IMR-90 (cell line): ENCODE measurements around the gene HKDC1. TPM values are rescaled to one million over a fixed set of nuclear protein-coding genes. Genes with fewer than 3 reads are reported as not detected.

Source experiments
- ATAC-seq: fragments of 200-7000 bp; cut with Tn5 transposase; 2 replicates; pipeline ENCODE4 v1.9.1; 2020; ENCODE audit warnings: low read depth, mild to moderate bottlenecking, moderate library complexity
- BruUV-seq: library from RNA; stranded (reverse); fragments of 400-500 nt; replicated peaks from 2 replicates; lab custom pipeline; 2021; lab: Mats Ljungman, UMichigan
- CTCF ChIA-PET: fragments of 300-600 bp; formaldehyde crosslinking; extraction: SDS; loops from one replicate; lab custom pipeline; 2021; ENCODE audit warnings: antibody characterized with exemption; lab: Yijun Ruan, JAX
- POLR2A ChIA-PET: fragments of 300-600 bp; sonication (Branson Sonifier 250); formaldehyde crosslinking; loops from one replicate; lab custom pipeline; 2022; ENCODE audit warnings: antibody characterized with exemption; ENCODE audit not compliant: unreplicated experiment; lab: Charles Lee
- DNase-seq: peaks from one replicate; pipeline ENCODE4 v3.0.0; 2013
- H2AFZ ChIP-seq: replicated peaks from 2 replicates; pipeline ENCODE3; 2013; ENCODE audit warnings: low read length, mild to moderate bottlenecking; ENCODE audit not compliant: poor library complexity
- H2AK5ac ChIP-seq: 2 replicates; pipeline ENCODE4 v1.6.1; 2013; ENCODE audit warnings: low read depth, low read length, inconsistent platforms
- H2AK9ac ChIP-seq: replicated peaks from 2 replicates; pipeline ENCODE3; 2013; ENCODE audit warnings: mild to moderate bottlenecking, low read depth, low read length, moderate library complexity; ENCODE audit not compliant: poor library complexity
- H2BK120ac ChIP-seq: 2 replicates; pipeline ENCODE4 v1.6.1; 2013; ENCODE audit warnings: low read depth, low read length, inconsistent platforms
- H2BK15ac ChIP-seq: 3 replicates; pipeline ENCODE4 v1.6.1; 2013; ENCODE audit warnings: low read depth, low read length, inconsistent platforms
- H2BK20ac ChIP-seq: 2 replicates; pipeline ENCODE4 v1.6.1; 2013; ENCODE audit warnings: low read depth, mild to moderate bottlenecking, inconsistent platforms, low read length, moderate library complexity
- H2BK5ac ChIP-seq: 2 replicates; pipeline ENCODE4 v1.6.1; 2013; ENCODE audit warnings: mild to moderate bottlenecking, low read depth, low read length, inconsistent platforms; ENCODE audit not compliant: poor library complexity, severe bottlenecking
- H3K14ac ChIP-seq: replicated peaks from 2 replicates; pipeline ENCODE4 v1.6.1; 2013; ENCODE audit warnings: low read depth, low read length, inconsistent platforms
- H3K18ac ChIP-seq: 2 replicates; pipeline ENCODE4 v1.6.1; 2013; ENCODE audit warnings: low read depth, low read length, control low read depth
- H3K23ac ChIP-seq: 2 replicates; pipeline ENCODE4 v1.6.1; 2013; ENCODE audit warnings: low read depth, low read length, inconsistent platforms
- H3K27ac ChIP-seq: 2 replicates; pipeline ENCODE4 v1.5.1; 2013; ENCODE audit warnings: mild to moderate bottlenecking, control low read depth, low read length; ENCODE audit not compliant: insufficient read depth
- H3K27me3 ChIP-seq: 2 replicates; pipeline ENCODE4 v1.6.1; 2013; ENCODE audit warnings: low read length; ENCODE audit not compliant: control insufficient read depth, insufficient read depth
- H3K36me3 ChIP-seq: 2 replicates; pipeline ENCODE4 v1.6.1; 2013; ENCODE audit warnings: low read length, mixed read lengths; ENCODE audit not compliant: control insufficient read depth, insufficient read depth
- H3K4ac ChIP-seq: 2 replicates; pipeline ENCODE4 v1.6.1; 2013; ENCODE audit warnings: low read depth, low read length, inconsistent platforms
- H3K4me1 ChIP-seq: 2 replicates; pipeline ENCODE4 v1.6.1; 2013; ENCODE audit warnings: low read length, mixed read lengths; ENCODE audit not compliant: control insufficient read depth, insufficient read depth
- H3K4me2 ChIP-seq: 2 replicates; pipeline ENCODE4 v1.6.1; 2013; ENCODE audit warnings: low read depth, mild to moderate bottlenecking, control low read depth, low read length, moderate library complexity
- H3K4me3 ChIP-seq: 2 replicates; pipeline ENCODE4 v1.5.1; 2013; ENCODE audit warnings: low read depth, mild to moderate bottlenecking, control low read depth, low read length, moderate library complexity; ENCODE audit not compliant: insufficient read depth
- H3K56ac ChIP-seq: 2 replicates; pipeline ENCODE4 v1.6.1; 2013; ENCODE audit warnings: low read length, inconsistent platforms; ENCODE audit not compliant: insufficient read depth; ENCODE audit errors: extremely low read depth
- H3K79me1 ChIP-seq, 2 experiments: 2 replicates each; pipeline ENCODE4 v1.6.1; 2013; ENCODE audit warnings: low read length in 2 of 2, inconsistent platforms in 1 of 2, low read depth in 1 of 2
- H3K9ac ChIP-seq: 2 replicates; pipeline ENCODE4 v1.6.1; 2013; ENCODE audit warnings: low read depth, low read length, control low read depth
- H3K9me1 ChIP-seq: 2 replicates; pipeline ENCODE4 v1.6.1; 2013; ENCODE audit warnings: low read length, inconsistent platforms; ENCODE audit not compliant: insufficient read depth
- H3K9me3 ChIP-seq: 2 replicates; pipeline ENCODE4 v1.6.1; 2013; ENCODE audit warnings: low read length; ENCODE audit not compliant: control insufficient read depth, insufficient read depth
- H4K20me1 ChIP-seq: 2 replicates; pipeline ENCODE4 v1.6.1; 2013; ENCODE audit warnings: low read length, inconsistent platforms; ENCODE audit not compliant: insufficient read depth
- H4K5ac ChIP-seq: 2 replicates; pipeline ENCODE4 v1.6.1; 2013; ENCODE audit warnings: mild to moderate bottlenecking, low read depth, low read length, control low read depth
- H4K8ac ChIP-seq, 2 experiments: 2 replicates each; pipeline ENCODE4 v1.6.1; 2013; ENCODE audit warnings: low read depth in 2 of 2, low read length in 2 of 2, control low read depth in 1 of 2, inconsistent platforms in 1 of 2
- H4K91ac ChIP-seq: 2 replicates; pipeline ENCODE4 v1.6.1; 2013; ENCODE audit warnings: low read depth, low read length, inconsistent platforms; ENCODE audit not compliant: insufficient read depth
- CHD1 ChIP-seq: IDR thresholded peaks from 2 replicates; pipeline ENCODE4 v1.6.1; 2012; ENCODE audit warnings: low read depth, low read length, improper control_type of control experiment
- NFE2L2 ChIP-seq: fragments of 150-350 bp; IDR thresholded peaks from 2 replicates; pipeline ENCODE4 v1.6.1; 2016; ENCODE audit warnings: low read depth, mild to moderate bottlenecking, low read length
- RAD21 ChIP-seq: IDR thresholded peaks from 2 replicates; pipeline ENCODE4 v1.6.1; 2012; ENCODE audit warnings: low read length, improper control_type of control experiment
- RCOR1 ChIP-seq: IDR thresholded peaks from 2 replicates; pipeline ENCODE4 v1.6.1; 2012; ENCODE audit warnings: mild to moderate bottlenecking, low read length, improper control_type of control experiment; ENCODE audit not compliant: insufficient replicate concordance
- SMC3 ChIP-seq: fragments of 150-350 bp; IDR thresholded peaks from 2 replicates; pipeline ENCODE4 v1.6.1; 2016; ENCODE audit warnings: low read depth, mild to moderate bottlenecking, antibody characterized with exemption, low read length, moderate library complexity
- WGBS, 2 experiments: methylation state at CpG; one replicate each; pipeline versions ENCODE4 v1.1.5 to v1.1.7; 2013; ENCODE audit warnings: missing lambda C conversion rate in 2 of 2; ENCODE audit not compliant: insufficient read length in 1 of 2; ENCODE audit errors: extremely low coverage in 2 of 2; 5-methylcytosine and 5-hydroxymethylcytosine counted together
- dilution Hi-C: fragments of 300-500 bp; cut with HindIII; formaldehyde crosslinking; loops from one replicate; pipeline ENCODE4 v1.14.3; 2018; ENCODE audit warnings: low sequenced_read_pairs; ENCODE audit not compliant: unreplicated experiment
- in situ Hi-C: fragments of 300-500 bp; cut with MboI; formaldehyde crosslinking; loops from 3 replicates; pipeline ENCODE4 v1.14.3; 2019; ENCODE audit warnings: low sequenced_read_pairs, inconsistent platforms, mixed read lengths
- intact Hi-C: fragments of 100-400 bp; cut with micrococcal nuclease; formaldehyde crosslinking; loops from 2 replicates; pipeline ENCODE4 v1.10.0; 2022
- polyA plus RNA-seq, 3 experiments: library from polyadenylated mRNA; depleted of rRNA; stranded (reverse); fragments of >200 nt; gene quantifications; 2 replicates each; pipeline ENCODE4 v1.2.3, GENCODE V29; 2012; ENCODE audit warnings: low replicate concordance in 1 of 3
- total RNA-seq: library from RNA; depleted of rRNA; stranded (reverse); fragments of >200 nt; gene quantifications from 2 replicates; pipeline ENCODE4 v1.2.3, GENCODE V29; 2012
- TF ChIP-seq, protein P1 (sequence below): conservative IDR thresholded peaks from 2 replicates; pipeline ENCODE4 v1.5.1; 2012; ENCODE audit warnings: mild to moderate bottlenecking, low read depth, low read length, improper control_type of control experiment

Gene HKDC1
- total and polyA plus RNA-seq, 2 of the 4 experiments (the other 2 are of a cell fraction), result under 0.01 to 0.03 TPM

GRCh38 chr10:69261184-69261583, 41.1 kb downstream of the HKDC1 start:
- Histone ChIP-seq H4K5ac (no peak overlapping the region), H4K20me1 (no peaks in the 10 kb centered on the region), H2AFZ (no peak overlapping the region), H3K4me1 (no peaks in the 10 kb centered on the region), H3K9me1 (no peaks in the 10 kb centered on the region), H3K27ac (no peak overlapping the region), H2BK5ac (no peak overlapping the region), H3K9me3 (no peaks in the 10 kb centered on the region), H3K36me3 (no peaks in the 10 kb centered on the region), H3K56ac (no peak overlapping the region), H3K23ac (no peak overlapping the region), H3K14ac (no peak overlapping the region), H2AK9ac (no peak overlapping the region), H3K18ac (no peak overlapping the region), H2BK20ac (no peak overlapping the region), H3K27me3 (peaks cover 72% of the 10 kb centered on the region), H2BK120ac (no peak overlapping the region), H4K8ac (no peak overlapping the region), H3K9ac (no peak overlapping the region), H3K4me2 (no peak overlapping the region), H3K4me3 (no peak overlapping the region), H3K4ac (no peak overlapping the region), H4K91ac (no peak overlapping the region), H2BK15ac (no peak overlapping the region), H2AK5ac (no peak overlapping the region), H3K79me1 (no peaks in the 10 kb centered on the region)
- in situ Hi-C loops (no loop called here), dilution Hi-C loops (no loop called here), intact Hi-C loops (no loop called here)
- TF ChIP-seq, protein P1, sequence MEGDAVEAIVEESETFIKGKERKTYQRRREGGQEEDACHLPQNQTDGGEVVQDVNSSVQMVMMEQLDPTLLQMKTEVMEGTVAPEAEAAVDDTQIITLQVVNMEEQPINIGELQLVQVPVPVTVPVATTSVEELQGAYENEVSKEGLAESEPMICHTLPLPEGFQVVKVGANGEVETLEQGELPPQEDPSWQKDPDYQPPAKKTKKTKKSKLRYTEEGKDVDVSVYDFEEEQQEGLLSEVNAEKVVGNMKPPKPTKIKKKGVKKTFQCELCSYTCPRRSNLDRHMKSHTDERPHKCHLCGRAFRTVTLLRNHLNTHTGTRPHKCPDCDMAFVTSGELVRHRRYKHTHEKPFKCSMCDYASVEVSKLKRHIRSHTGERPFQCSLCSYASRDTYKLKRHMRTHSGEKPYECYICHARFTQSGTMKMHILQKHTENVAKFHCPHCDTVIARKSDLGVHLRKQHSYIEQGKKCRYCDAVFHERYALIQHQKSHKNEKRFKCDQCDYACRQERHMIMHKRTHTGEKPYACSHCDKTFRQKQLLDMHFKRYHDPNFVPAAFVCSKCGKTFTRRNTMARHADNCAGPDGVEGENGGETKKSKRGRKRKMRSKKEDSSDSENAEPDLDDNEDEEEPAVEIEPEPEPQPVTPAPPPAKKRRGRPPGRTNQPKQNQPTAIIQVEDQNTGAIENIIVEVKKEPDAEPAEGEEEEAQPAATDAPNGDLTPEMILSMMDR, result no peak
- no peak for TF ChIP-seq CHD1
- no peak for TF ChIP-seq NFE2L2
- TF ChIP-seq SMC3, result no peak
- TF ChIP-seq RAD21, result no peak
- TF ChIP-seq RCOR1, result no peak
- no CpG with 5 or more reads among the region's 8 CpGs for WGBS, 2 experiments
- ChIA-PET POLR2A (no interaction called here), CTCF (no interaction called here)
- DNase-seq, result no peak
- no TSS peak for BruUV-seq
- ATAC-seq, result no peak
